GM10266 (cell line): ENCODE measurements around the gene IL20.
"Not testable (repeated sequence)": the region's sequence is repeated elsewhere in the genome, so short reads cannot be mapped to it uniquely, and the experiment has no call there.

ENCODE experiments used
- DNase-seq: peaks from one replicate; pipeline ENCODE4 v3.0.0; 2012; ENCODE audit errors: extremely low spot score
- CTCF ChIP-seq: IDR thresholded peaks from 2 replicates; pipeline ENCODE4 v1.5.1; 2012; ENCODE audit warnings: mild to moderate bottlenecking, low read depth; ENCODE audit not compliant: control insufficient read depth, insufficient read depth; ENCODE audit errors: missing control alignments

Gene IL20

GRCh38 chr1:206842854-206843253, 22.6 kb upstream of the IL20 start:
- no peak for TF ChIP-seq CTCF
- DNase-seq, result no peak

GRCh38 chr1:206843626-206844025, 21.8 kb upstream of the IL20 start:
- no peak for TF ChIP-seq CTCF
- no peak for DNase-seq

- no peak for TF ChIP-seq CTCF
- DNase-seq, result no peak
Observed at GRCh38 chr1:206846487-206846886, 18.9 kb upstream of the IL20 start.

- TF ChIP-seq CTCF, result no peak
- DNase-seq, result no peak
Observed at GRCh38 chr1:206847337-206847834, 18.0 kb upstream of the IL20 start.

- no peak for DNase-seq
- TF ChIP-seq CTCF, result no peak
Observed at GRCh38 chr1:206847946-206848345, 17.5 kb upstream of the IL20 start.

GRCh38 chr1:206850401-206850800, 15.0 kb upstream of the IL20 start:
- no peak for DNase-seq
- no peak for TF ChIP-seq CTCF

GRCh38 chr1:206851341-206852010, 13.9 kb upstream of the IL20 start:
- DNase-seq, result no peak
- no peak for TF ChIP-seq CTCF

- not testable (repeated sequence) for DNase-seq
Observed at GRCh38 chr1:206852662-206853061, 12.8 kb upstream of the IL20 start.

- not testable (repeated sequence) for DNase-seq
Observed at GRCh38 chr1:206853696-206854095, 11.7 kb upstream of the IL20 start.
